K562 (cell line): ENCODE measurements around the gene PXMP2. TPM values are rescaled to one million over a fixed set of nuclear protein-coding genes. Genes with fewer than 3 reads are reported as not detected.

ENCODE experiments used
- ATAC-seq: fragments of 200-7000 bp; cut with Tn5 transposase; 3 replicates; pipeline ENCODE4 v1.9.1; 2020; ENCODE audit warnings: moderate library complexity
- BruUV-seq: library from RNA; stranded (reverse); fragments of 400-500 nt; replicated peaks from 2 replicates; lab custom pipeline; 2021; lab: Mats Ljungman, UMichigan
- CTCF ChIA-PET: fragments of 300-600 bp; formaldehyde crosslinking; extraction: SDS; loops from one replicate; lab custom pipeline; 2021; ENCODE audit warnings: low intra/inter-chr PET ratio; lab: Yijun Ruan, JAX
- POLR2A ChIA-PET: fragments of 300-600, 350-650 bp; sonication (Branson Sonifier 250); formaldehyde crosslinking; extraction: SDS; loops from one replicate; lab custom pipeline; 2021; ENCODE audit warnings: antibody characterized with exemption, inconsistent platforms; lab: Yijun Ruan, JAX
- DNase-seq, 4 experiments: peaks; one replicate each; pipeline versions ENCODE4 v3.0.0 to v3.0.0-alpha.2; 2011 to 2018; ENCODE audit warnings: low spot score in 3 of 4, mixed read lengths in 3 of 4; ENCODE audit errors: extremely low read depth in 1 of 4
- FAIRE-seq: peaks from 2 replicates; lab custom pipeline; 2011; peaks lifted over from hg19 to GRCh38; lab: Jason Lieb, UNC
- H2AFZ ChIP-seq: 2 replicates; pipeline ENCODE4 v1.6.0; 2011; ENCODE audit warnings: low read depth, low read length, control low read depth, inconsistent platforms
- H3K27ac ChIP-seq: fragments of 200-600 bp; 3 replicates; pipeline ENCODE4 v1.8.0; 2011; ENCODE audit warnings: low read depth, mild to moderate bottlenecking, control low read depth, inconsistent platforms, low read length, moderate library complexity, mixed read lengths; ENCODE audit errors: extremely low read depth
- H3K27me3 ChIP-seq, 2 experiments: fragments of 300-600 bp in 1 of 2; 2 replicates in 1 of 2; 3 replicates in 1 of 2; pipeline versions ENCODE4 v1.6.0 to v1.8.0; 2011; ENCODE audit warnings: inconsistent platforms in 2 of 2, low read length in 2 of 2, mild to moderate bottlenecking in 1 of 2, mixed read lengths in 1 of 2, moderate library complexity in 1 of 2; ENCODE audit not compliant: control insufficient read depth in 2 of 2, insufficient read depth in 2 of 2
- H3K36me3 ChIP-seq: fragments of 300-600 bp; 3 replicates; pipeline ENCODE4 v1.8.0; 2011; ENCODE audit warnings: mild to moderate bottlenecking, low read length, inconsistent platforms; ENCODE audit not compliant: control insufficient read depth, insufficient read depth
- H3K4me1 ChIP-seq, 2 experiments: fragments of 200-600 bp in 1 of 2; replicated peaks in 1 of 2; 2 replicates in 1 of 2; 3 replicates in 1 of 2; pipeline versions ENCODE4 v1.5.1 to v1.8.0; 2011; ENCODE audit warnings: inconsistent platforms in 2 of 2, low read length in 2 of 2, mild to moderate bottlenecking in 1 of 2, mixed read lengths in 1 of 2, moderate library complexity in 1 of 2; ENCODE audit not compliant: control insufficient read depth in 2 of 2, insufficient read depth in 2 of 2
- H3K4me2 ChIP-seq: 2 replicates; pipeline ENCODE4 v1.6.1; 2011; ENCODE audit warnings: low read length, control low read depth, inconsistent platforms, mixed read lengths; ENCODE audit not compliant: insufficient read depth
- H3K4me3 ChIP-seq: fragments of 200-600 bp; sonication (generic), shearing (Covaris generic); 2 replicates; pipeline ENCODE4 v1.5.1; 2016; ENCODE audit warnings: control low read depth, inconsistent platforms
- H3K79me2 ChIP-seq: fragments of 200-600 bp; 3 replicates; pipeline ENCODE4 v1.8.0; 2011; ENCODE audit warnings: low read length, inconsistent platforms; ENCODE audit not compliant: control insufficient read depth, insufficient read depth
- H3K9ac ChIP-seq, 2 experiments: 2 replicates each; pipeline versions ENCODE4 v1.6.0 to v1.6.1; 2011; ENCODE audit warnings: low read depth in 2 of 2, low read length in 2 of 2, control low read depth in 1 of 2, inconsistent platforms in 1 of 2, mild to moderate bottlenecking in 1 of 2, mixed read lengths in 1 of 2; ENCODE audit not compliant: insufficient read depth in 1 of 2
- H3K9me1 ChIP-seq: one replicate; pipeline ENCODE4 v1.6.0; 2011; ENCODE audit warnings: inconsistent platforms, mild to moderate bottlenecking, low read length, moderate library complexity; ENCODE audit not compliant: control insufficient read depth, insufficient read depth
- H3K9me3 ChIP-seq: replicated peaks from 2 replicates; pipeline ENCODE4 v1.5.1; 2011; ENCODE audit warnings: low read depth, low read length, inconsistent platforms; ENCODE audit not compliant: control insufficient read depth, insufficient read depth
- H4K20me1 ChIP-seq: replicated peaks from 2 replicates; pipeline ENCODE4 v1.6.1; 2011; ENCODE audit warnings: low read length, inconsistent platforms, mixed read lengths; ENCODE audit not compliant: control insufficient read depth, insufficient read depth
- ARID2 ChIP-seq: fragments of 450-650 bp; IDR thresholded peaks from 2 replicates; pipeline ENCODE4 v1.6.1; 2017; ENCODE audit warnings: antibody characterized with exemption, mild to moderate bottlenecking
- DMBX1 ChIP-seq: fragments of 250-450 bp; sonication (Bioruptor Pico); IDR thresholded peaks from 2 replicates; pipeline ENCODE4 v1.8.0; 2022; ENCODE audit warnings: inconsistent platforms, mild to moderate bottlenecking, moderate library complexity, borderline replicate concordance
- HDAC8 ChIP-seq: fragments of 450-650 bp; IDR thresholded peaks from 2 replicates; pipeline ENCODE4 v1.6.1; 2016; ENCODE audit warnings: mild to moderate bottlenecking, missing genetic modification characterization, moderate library complexity, missing compliant biosample characterization
- MAFG ChIP-seq: fragments of 450-650 bp; conservative IDR thresholded peaks from 2 replicates; pipeline ENCODE4 v1.6.1; 2016; ENCODE audit warnings: missing genetic modification characterization, missing compliant biosample characterization
- MLLT1 ChIP-seq, 2 experiments: fragments of 450-650 bp; IDR thresholded peaks; 2 replicates each; pipeline ENCODE4 v1.6.1; 2016
- RBFOX2 ChIP-seq: fragments of 200-400 bp; formaldehyde crosslinking; IDR thresholded peaks from 2 replicates; pipeline ENCODE4 v1.6.1; 2017; ENCODE audit warnings: low read depth, mild to moderate bottlenecking, low read length, moderate library complexity
- RBM15 ChIP-seq: fragments of 200-400 bp; formaldehyde crosslinking; IDR thresholded peaks from 2 replicates; pipeline ENCODE4 v1.6.1; 2018; ENCODE audit warnings: mild to moderate bottlenecking, low read length, moderate library complexity; ENCODE audit not compliant: insufficient read depth
- SNIP1 ChIP-seq: fragments of 450-650 bp; IDR thresholded peaks from 2 replicates; pipeline ENCODE4 v1.7.1; 2017; ENCODE audit warnings: low read depth, mild to moderate bottlenecking
- SNRNP70 ChIP-seq: fragments of 200-400 bp; formaldehyde crosslinking; optimal IDR thresholded peaks from 2 replicates; pipeline ENCODE3; 2017; ENCODE audit warnings: low read depth, low read length
- SRSF9 ChIP-seq: fragments of 200-400 bp; formaldehyde crosslinking; IDR thresholded peaks from 2 replicates; pipeline ENCODE4 v1.6.1; 2017; ENCODE audit warnings: low read depth, low read length, borderline replicate concordance
- SUPT5H ChIP-seq: fragments of 450-650 bp; IDR thresholded peaks from 2 replicates; pipeline ENCODE4 v1.6.1; 2016
- TBP ChIP-seq: optimal IDR thresholded peaks from 2 replicates; pipeline ENCODE3; 2011; ENCODE audit warnings: low read depth, low read length, improper control_type of control experiment
- ZNF121 ChIP-seq: sonication (generic); formaldehyde crosslinking; conservative IDR thresholded peaks from 2 replicates; pipeline ENCODE4 v1.8.0; 2022; ENCODE audit warnings: missing genetic modification reagents
- ZNF239 ChIP-seq: fragments of 250-450 bp; sonication (Bioruptor Pico); IDR thresholded peaks from 2 replicates; pipeline ENCODE4 v1.4.0; 2020; ENCODE audit warnings: mild to moderate bottlenecking
- WGBS: fragments of 100-300 bp; shearing (Covaris generic); methylation state at CpG from one replicate; pipeline ENCODE4 v1.1.6; 2016; ENCODE audit warnings: low coverage, mixed read lengths; ENCODE audit not compliant: insufficient coverage; ENCODE audit errors: missing lambda C conversion rate; 5-methylcytosine and 5-hydroxymethylcytosine counted together
- in situ Hi-C: fragments of 300-500 bp; cut with MboI; formaldehyde crosslinking; loops from 4 replicates; pipeline ENCODE4 v1.15.0; 2018; ENCODE audit warnings: inconsistent platforms, mixed read lengths
- intact Hi-C: fragments of 100-400 bp; cut with micrococcal nuclease; formaldehyde crosslinking; loops from 2 replicates; pipeline ENCODE4 v1.14.2; 2022
- polyA plus RNA-seq, 8 experiments: library from polyadenylated mRNA; depleted of rRNA in 4 of 8; stranded (reverse) in 5 of 8; unstranded in 3 of 8; fragments of >200 nt; fragmentation: Nextera tagmentation in 2 of 8; fragmentation: Illumina TruSeq in 1 of 8; extraction: Ambion mirVana in 2 of 8; extraction: Trizol in 1 of 8; gene quantifications; 2 replicates each; pipeline versions ENCODE4 v1.2.1 to v1.2.3, GENCODE V29; 2011 to 2014; ENCODE audit warnings: inconsistent platforms in 1 of 8, missing spikeins in 1 of 8
- total RNA-seq, 7 experiments: library from RNA; depleted of rRNA in 6 of 7; stranded (reverse); fragments of >200 nt in 6 of 7; fragmentation: Illumina TruSeq in 2 of 7; extraction: Trizol in 2 of 7; gene quantifications; 2 replicates each; pipeline versions ENCODE4 v1.2.1 to v1.2.3, GENCODE V29; 2011 to 2021; ENCODE audit warnings: low replicate concordance in 1 of 7

The PXMP2 gene
- total and polyA plus RNA-seq, 9 of the 15 experiments (the other 6 are each of a cell fraction or from before 2014, with no cell fraction given): 3.0 to 66.1 (median 44.7) TPM

- intact Hi-C loops: no loop called here
- H2AFZ ChIP-seq: no peak overlapping the region
- in situ Hi-C loops: no loop called here
- 94% methylated on average over 2 of the region's 3 CpGs for WGBS
- DNase-seq (no peak), FAIRE-seq (no peak), ATAC-seq (no peak)
- POLR2A ChIA-PET: no interaction called here
- H3K4me3 ChIP-seq: no peak overlapping the region
- no peak overlapping the region for H3K9ac ChIP-seq
- H3K27me3 ChIP-seq: no peaks in the 10 kb centered on the region
- peaks cover 4% of the 10 kb centered on the region; the same call in 1 of the 2 replicates for H4K20me1 ChIP-seq
- H3K9me1 ChIP-seq: no peaks in the 10 kb centered on the region
- peaks cover 16% of the 10 kb centered on the region; the same call in 2 of the 3 replicates for H3K79me2 ChIP-seq
- peaks cover 90% of the 10 kb centered on the region for H3K36me3 ChIP-seq
- H3K9me3 ChIP-seq: no peaks in the 10 kb centered on the region
- no peak for TF ChIP-seq SRSF9
- no peak for TF ChIP-seq SUPT5H
- no peak for TF ChIP-seq ARID2
- no peak for TF ChIP-seq HDAC8 (tag)
- no peak for TF ChIP-seq RBM15
- no peak for TF ChIP-seq ZNF239 (CRISPR knock-in tag)
- TF ChIP-seq SNRNP70: no peak
- no peak for TF ChIP-seq ZNF121
- TF ChIP-seq RBFOX2: no peak
- TF ChIP-seq MAFG (tag): no peak
- no peak for TF ChIP-seq TBP
- no peak for TF ChIP-seq DMBX1
- no peak for TF ChIP-seq MLLT1 (IDR thresholded peaks at IDR 0.05)
- no peak for TF ChIP-seq SNIP1
- TF ChIP-seq, all 486 proteins: peak for 0
- H3K4me2 ChIP-seq: no peak overlapping the region
- no peaks in the 10 kb centered on the region for H3K4me1 ChIP-seq
- CTCF ChIA-PET: no interaction called here
- no TSS peak for BruUV-seq
- H3K27ac ChIP-seq: no peak overlapping the region
Observed at GRCh38 chr12:132746613-132747012, 59.2 kb downstream of the PXMP2 start.
